OCI-LY1 (cell line): ENCODE results near the gene CD2BP2.
A peak's percentile ranks its signal among the peaks of the same experiment; 100 is the strongest.
"Not testable (repeated sequence)": the region's sequence is repeated elsewhere in the genome, so short reads cannot be mapped to it uniquely, and the experiment has no call there.

Experiments used
- H2AFZ ChIP-seq: fragments of 200-600 bp; sonication (generic), shearing (Covaris generic); 2 replicates; pipeline ENCODE4 v1.6.0; 2014; ENCODE audit warnings: antibody characterized with exemption, mild to moderate bottlenecking, low read length
- H3F3A ChIP-seq: fragments of 200-600 bp; sonication (generic), shearing (Covaris generic); 2 replicates; pipeline ENCODE4 v1.6.0; 2014; ENCODE audit warnings: mild to moderate bottlenecking, antibody characterized with exemption, low read length, moderate library complexity; ENCODE audit not compliant: insufficient read depth
- H3K27ac ChIP-seq: fragments of 200-600 bp; sonication (generic); 2 replicates; pipeline ENCODE4 v1.5.1; 2014; ENCODE audit warnings: low read length, mixed run types, mild to moderate bottlenecking, low read depth; ENCODE audit not compliant: poor library complexity, severe bottlenecking
- H3K27me3 ChIP-seq: fragments of 200-600 bp; sonication (generic); 2 replicates; pipeline ENCODE4 v1.6.0; 2014; ENCODE audit warnings: antibody characterized with exemption, mild to moderate bottlenecking, low read length, moderate library complexity; ENCODE audit not compliant: insufficient read depth
- H3K36me3 ChIP-seq: fragments of 200-600 bp; sonication (generic); 2 replicates; pipeline ENCODE4 v1.6.1; 2014; ENCODE audit warnings: mild to moderate bottlenecking, antibody characterized with exemption, low read length, moderate library complexity, mixed read lengths; ENCODE audit not compliant: insufficient read depth
- H3K4me1 ChIP-seq: fragments of 200-600 bp; sonication (generic); 2 replicates; pipeline ENCODE4 v1.5.1; 2014; ENCODE audit warnings: mild to moderate bottlenecking, low read length, moderate library complexity; ENCODE audit not compliant: insufficient read depth, severe bottlenecking
- H3K4me2 ChIP-seq: fragments of 200-600 bp; sonication (generic), shearing (Covaris generic); 2 replicates; pipeline ENCODE4 v1.6.1; 2014; ENCODE audit warnings: low read length
- H3K4me3 ChIP-seq: fragments of 200-600 bp; sonication (generic); 2 replicates; pipeline ENCODE4 v1.5.1; 2014; ENCODE audit warnings: low read length, low read depth, mild to moderate bottlenecking, mixed read lengths; ENCODE audit not compliant: poor library complexity, severe bottlenecking
- H3K79me2 ChIP-seq: fragments of 200-600 bp; shearing (Covaris generic); 2 replicates; pipeline ENCODE4 v1.6.1; 2016; ENCODE audit warnings: mixed run types, low read length, mixed read lengths; ENCODE audit not compliant: insufficient read depth
- H3K9ac ChIP-seq: fragments of 200-600 bp; sonication (generic), shearing (Covaris generic); 2 replicates; pipeline ENCODE4 v1.6.1; 2014; ENCODE audit warnings: mild to moderate bottlenecking, low read length, mixed read lengths
- H3K9me2 ChIP-seq: fragments of 200-600 bp; sonication (generic), shearing (Covaris generic); 2 replicates; pipeline ENCODE4 v1.6.1; 2014; ENCODE audit warnings: low read depth, mild to moderate bottlenecking, low read length, mixed read lengths
- H3K9me3 ChIP-seq: fragments of 200-600 bp; shearing (Covaris generic); 2 replicates; pipeline ENCODE4 v1.6.1; 2014; ENCODE audit warnings: low read length, mixed read lengths
- H4K20me1 ChIP-seq: fragments of 200-600 bp; sonication (generic), shearing (Covaris generic); 2 replicates; pipeline ENCODE4 v1.6.0; 2016; ENCODE audit warnings: mild to moderate bottlenecking, low read length; ENCODE audit not compliant: insufficient read depth
- CTCF ChIP-seq: fragments of 200-600 bp; sonication (generic), shearing (Covaris generic); IDR thresholded peaks from 2 replicates; pipeline ENCODE4 v1.5.1; 2017; ENCODE audit warnings: mild to moderate bottlenecking, antibody characterized with exemption, low read length, moderate library complexity, mixed read lengths
- EZH2 ChIP-seq: fragments of 200-600 bp; sonication (generic), shearing (Covaris generic); IDR thresholded peaks from 2 replicates; pipeline ENCODE4 v1.8.0; 2017; ENCODE audit warnings: borderline replicate concordance, mixed run types, mild to moderate bottlenecking, antibody characterized with exemption, low read length, moderate library complexity, mixed read lengths

The CD2BP2 gene

GRCh38 chr16:30346286-30346685, 8.8 kb downstream of the CD2BP2 start:
- no peak overlapping the region for H2AFZ ChIP-seq
- no peaks in the 10 kb centered on the region for H3K27me3 ChIP-seq
- H3K36me3 ChIP-seq, result peaks cover 12% of the 10 kb centered on the region
- H3F3A ChIP-seq, result peaks cover 7% of the 10 kb centered on the region
- no peaks in the 10 kb centered on the region for H3K9me2 ChIP-seq
- TF ChIP-seq CTCF (no peak), EZH2 (no peak)
- no peak overlapping the region for H3K9ac ChIP-seq
- no peak overlapping the region for H3K4me2 ChIP-seq
- H3K27ac ChIP-seq, result peak overlapping the region; percentile 99
- H3K9me3 ChIP-seq, result no peaks in the 10 kb centered on the region
- no peaks in the 10 kb centered on the region for H4K20me1 ChIP-seq
- no peaks in the 10 kb centered on the region for H3K79me2 ChIP-seq
- H3K4me3 ChIP-seq, result no peak overlapping the region
- peaks cover 89% of the 10 kb centered on the region for H3K4me1 ChIP-seq

GRCh38 chr16:30343491-30343820, 11.7 kb downstream of the CD2BP2 start:
- not testable (repeated sequence) for H4K20me1 ChIP-seq, H3K9me2 ChIP-seq, H3K79me2 ChIP-seq, H3K9me3 ChIP-seq, H3K27me3 ChIP-seq, H2AFZ ChIP-seq, H3K36me3 ChIP-seq, H3F3A ChIP-seq
- H3K4me2 ChIP-seq, result peak overlapping the region; percentile 85
- H3K9ac ChIP-seq, result peak overlapping the region; percentile 85
- H3K4me1 ChIP-seq, result peaks cover 81% of the 10 kb centered on the region
- H3K4me3 ChIP-seq, result peak overlapping the region; percentile 70
- H3K27ac ChIP-seq, result peak overlapping the region; percentile 96

GRCh38 chr16:30342751-30343490, 12.2 kb downstream of the CD2BP2 start:
- TF ChIP-seq CTCF (no peak), EZH2 (no peak)
- Histone ChIP-seq H3K9me2 (no peaks in the 10 kb centered on the region), H3K4me1 (peaks cover 82% of the 10 kb centered on the region), H3K79me2 (no peaks in the 10 kb centered on the region), H3K4me2 (peak overlapping the region; percentile 85), H3F3A (no peaks in the 10 kb centered on the region), H3K27me3 (no peaks in the 10 kb centered on the region), H3K27ac (peak overlapping the region; percentile 96), H2AFZ (no peak overlapping the region), H3K9ac (peak overlapping the region; percentile 85), H4K20me1 (no peaks in the 10 kb centered on the region), H3K4me3 (peak overlapping the region; percentile 70), H3K36me3 (peaks cover 6% of the 10 kb centered on the region; the same call in 1 of the 2 replicates), H3K9me3 (no peaks in the 10 kb centered on the region)

- Histone ChIP-seq H3K9ac (peak overlapping the region; percentile 85), H3K4me1 (peaks cover 82% of the 10 kb centered on the region), H3K4me3 (peak overlapping the region; percentile 70), H3K27ac (peak overlapping the region; percentile 96), H3K4me2 (peak overlapping the region; percentile 85)
- not testable (repeated sequence) for H2AFZ ChIP-seq, H4K20me1 ChIP-seq, H3K79me2 ChIP-seq, H3K9me2 ChIP-seq, H3K27me3 ChIP-seq, H3F3A ChIP-seq, H3K36me3 ChIP-seq, H3K9me3 ChIP-seq
- peak; percentile 45 for TF ChIP-seq CTCF
Observed at GRCh38 chr16:30341971-30342370, 13.1 kb downstream of the CD2BP2 start.
